IPS-NIHi11 (cell line): ENCODE results near the gene DNAJC27.

Experiments
- DNase-seq: peaks from one replicate; pipeline ENCODE4 v3.0.0; 2012; ENCODE audit warnings: mixed read lengths, low spot score

DNAJC27 gene

GRCh38 chr2:24925815-24926214 lies 45.9 kb downstream of the DNAJC27 start:
- DNase-seq: no peak

DNA sequence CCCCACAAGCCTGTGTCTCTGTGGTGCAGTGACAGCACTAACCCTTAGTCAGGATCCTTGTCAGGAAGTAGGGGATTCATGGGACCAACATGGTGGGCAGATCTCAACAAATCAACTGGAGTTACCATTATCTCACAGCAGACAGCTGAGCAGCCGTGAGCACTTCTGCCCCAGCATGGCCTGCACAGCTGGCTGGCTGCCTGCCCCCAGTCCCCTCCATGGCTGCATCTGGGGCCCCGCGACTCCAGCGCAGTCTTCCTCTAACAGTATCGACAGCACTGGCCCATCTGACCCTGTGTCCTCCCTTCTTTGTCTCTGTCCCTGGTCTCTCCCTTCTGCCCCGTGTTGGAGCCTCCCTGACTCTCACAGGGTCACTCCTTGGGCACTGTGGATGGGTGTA lies 47.0 kb downstream of the DNAJC27 start:
- DNase-seq: no peak

DNA sequence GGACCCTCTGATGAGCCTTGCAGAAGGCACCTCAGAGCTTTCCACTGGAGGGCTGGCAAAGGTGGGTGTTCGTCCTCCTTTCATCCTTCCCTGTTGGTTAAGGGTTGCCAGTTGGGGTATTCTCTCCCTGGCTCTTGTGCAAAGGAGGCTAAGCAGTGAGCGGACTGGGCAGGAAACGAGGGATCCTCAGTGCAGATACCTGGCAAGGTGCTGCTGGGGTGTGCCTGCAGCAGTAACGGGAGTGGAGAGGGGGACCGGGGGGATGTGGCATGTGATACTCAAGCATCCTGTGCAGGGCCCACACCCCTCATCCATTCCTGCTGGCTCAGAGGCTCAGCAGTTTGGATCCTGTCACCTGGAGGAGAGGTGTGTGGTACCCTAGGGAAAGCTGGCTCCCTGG lies 47.5 kb downstream of the DNAJC27 start:
- no peak for DNase-seq

DNA sequence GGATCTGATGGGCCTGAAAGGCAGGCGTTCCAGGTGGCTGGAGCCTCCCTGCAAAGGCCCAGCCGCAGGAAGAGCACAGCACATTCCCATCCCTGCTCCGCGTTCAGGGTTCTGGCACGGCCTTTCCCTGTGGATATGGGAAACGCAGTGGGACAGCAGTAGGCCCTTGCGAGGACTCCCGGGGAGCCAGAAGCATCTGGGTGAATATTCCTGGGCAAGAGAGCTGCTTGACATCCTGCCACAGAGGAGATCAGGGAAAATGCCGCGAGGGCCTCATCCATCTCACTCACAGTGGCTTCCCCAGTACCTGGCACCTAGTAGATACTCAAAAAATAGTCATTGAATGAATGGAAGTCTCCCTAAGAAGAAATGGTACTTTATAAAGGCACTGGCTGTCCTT lies 48.6 kb downstream of the DNAJC27 start:
- DNase-seq: no peak

- DNase-seq: no peak
These were observed 49.2 kb downstream of the DNAJC27 start for GRCh38 chr2:24922556-24922955.

DNA sequence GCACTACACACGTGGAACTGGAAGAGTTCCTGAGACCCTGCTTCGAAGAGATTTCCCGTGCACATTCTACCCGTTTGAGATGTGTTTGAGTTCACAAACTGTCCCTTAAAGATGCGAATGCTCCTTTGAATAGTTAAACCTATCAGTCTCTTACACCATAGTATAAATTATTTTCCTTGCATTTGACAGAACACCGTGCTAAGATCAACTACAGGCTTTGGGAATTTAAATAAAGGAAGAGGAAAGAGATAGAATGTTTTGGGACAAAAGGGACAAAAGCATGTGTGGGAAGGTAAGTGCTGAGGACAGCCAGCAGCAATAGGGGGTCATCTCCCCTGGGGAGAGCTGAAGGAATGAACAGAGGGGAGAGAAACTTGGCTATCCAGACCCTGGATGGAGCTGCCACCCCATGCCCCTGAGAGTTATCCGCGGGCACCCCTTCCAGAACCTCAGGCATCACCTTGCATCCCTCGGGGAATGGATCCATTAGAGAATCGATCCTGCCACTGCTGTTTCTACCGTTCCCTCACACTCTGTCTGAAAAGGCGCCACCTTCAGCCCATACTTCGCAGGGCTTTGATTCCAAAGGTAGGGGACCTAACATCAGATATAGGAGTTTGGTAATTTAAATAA lies 50.8 kb downstream of the DNAJC27 start:
- DNase-seq: peak; percentile 41

GRCh38 chr2:24920098-24920808 lies 51.5 kb downstream of the DNAJC27 start, which contains the start of gene ADCY3:
Gene ADCY3 (minus strand): TSS chr2:24920237. CDS start chr2:24918987, 1,250 bp downstream.
- DNase-seq: peak; percentile 83

DNA sequence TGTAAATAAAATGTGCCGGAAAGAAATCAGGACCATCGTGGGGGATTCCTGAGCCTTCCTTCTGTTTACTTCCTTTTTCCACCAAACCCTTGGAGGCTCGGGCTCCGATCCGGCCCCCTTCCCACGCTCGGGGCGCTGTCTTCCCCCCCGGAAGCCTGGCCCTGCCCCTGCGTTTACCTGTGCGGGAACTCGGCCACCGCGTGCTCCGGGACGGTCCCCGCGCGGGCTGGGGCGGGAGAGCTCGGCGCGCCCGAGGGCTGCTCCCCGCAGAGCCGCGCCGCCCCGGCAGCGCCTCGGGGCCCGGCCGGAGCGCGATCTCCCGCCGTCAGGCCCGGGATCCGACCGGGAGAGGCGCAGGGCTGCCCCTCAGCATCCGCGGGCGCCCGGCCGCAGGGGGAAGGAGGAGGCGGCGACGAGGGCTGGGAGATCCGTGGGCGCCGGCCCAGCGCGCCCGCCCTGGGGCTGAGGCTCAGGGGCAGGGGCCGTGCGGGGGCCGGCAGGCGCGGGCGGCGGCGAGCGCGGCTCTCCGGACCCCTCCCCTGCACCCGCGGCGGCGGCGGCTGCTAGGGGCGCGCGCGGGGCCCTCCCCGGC lies 52.2 kb downstream of the DNAJC27 start:
- DNase-seq: peak; percentile 86

GRCh38 chr2:24919037-24919505 lies 52.7 kb downstream of the DNAJC27 start:
- peak; percentile 55 for DNase-seq

GRCh38 chr2:24918326-24919036 lies 53.3 kb downstream of the DNAJC27 start:
- DNase-seq: no peak

DNA sequence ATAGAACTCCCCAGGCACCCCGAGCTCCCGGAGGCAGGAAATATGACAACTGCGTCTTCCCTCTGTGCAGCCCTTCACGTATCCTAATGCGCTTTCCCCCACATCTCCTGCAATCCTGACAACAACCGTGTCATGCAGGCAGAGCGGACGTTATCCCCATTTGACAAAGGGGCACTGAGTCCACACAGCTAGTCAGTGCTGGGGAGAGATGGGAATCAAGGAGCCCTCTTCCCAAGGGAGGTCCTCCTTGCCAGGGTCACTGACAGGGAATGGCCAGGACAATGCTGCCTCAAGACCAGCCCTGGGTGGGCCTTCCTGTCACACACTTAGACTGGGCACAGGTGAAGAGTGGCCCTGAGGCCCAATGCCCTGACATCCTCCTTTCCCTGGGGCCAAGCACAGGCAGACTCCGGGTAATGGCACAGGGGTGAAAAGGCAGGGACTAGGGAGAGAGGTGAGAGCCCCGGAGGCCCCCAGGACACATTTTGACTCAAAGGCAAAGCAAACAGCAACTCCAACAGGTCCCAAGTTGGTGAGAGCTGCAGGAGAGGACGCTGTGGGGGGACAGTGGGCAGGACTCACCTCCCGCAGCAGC lies 53.9 kb downstream of the DNAJC27 start:
- no peak for DNase-seq

GRCh38 chr2:24917086-24917485 lies 54.7 kb downstream of the DNAJC27 start:
- DNase-seq: no peak

GRCh38 chr2:24915796-24916195 lies 56.0 kb downstream of the DNAJC27 start:
- no peak for DNase-seq

DNA sequence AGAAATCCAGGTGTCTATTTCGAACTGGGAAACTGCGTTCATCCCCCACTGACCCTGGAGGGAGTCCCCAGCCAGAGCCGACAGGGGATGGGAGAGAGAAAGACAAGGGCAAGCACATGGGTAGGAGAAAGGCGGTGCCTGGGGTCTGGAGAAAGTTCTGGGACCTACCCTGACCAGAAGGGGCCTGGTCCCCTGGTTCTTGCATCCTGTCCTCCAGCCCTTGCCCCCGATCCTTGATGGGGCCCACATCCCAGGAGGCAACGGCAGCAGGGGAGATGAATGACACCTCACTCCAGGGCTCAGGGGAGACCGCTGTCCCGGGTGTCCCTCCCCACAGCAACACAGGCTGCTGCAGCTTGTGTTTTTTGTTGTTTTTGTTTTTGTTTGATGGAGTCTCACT lies 56.6 kb downstream of the DNAJC27 start:
- no peak for DNase-seq

DNA sequence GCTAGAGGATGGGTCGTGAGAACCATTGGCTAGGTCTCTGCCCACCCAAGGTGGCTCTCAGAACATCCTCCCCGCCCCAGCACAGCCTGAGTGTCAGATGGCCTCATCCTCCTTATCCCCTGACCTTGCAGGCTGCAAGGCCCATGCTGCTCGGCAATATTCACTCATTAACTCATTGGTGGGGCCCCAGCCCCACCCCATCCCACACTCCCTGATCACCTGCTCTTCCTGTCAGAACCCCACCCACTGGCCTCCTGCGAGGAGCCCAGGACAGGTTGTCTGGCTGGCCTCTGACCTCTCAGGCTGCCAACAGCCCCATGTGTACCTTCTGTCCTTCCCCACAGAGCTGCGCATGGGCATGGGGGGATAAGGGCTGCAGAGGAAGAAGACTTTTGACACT lies 57.0 kb downstream of the DNAJC27 start:
- DNase-seq: no peak

DNA sequence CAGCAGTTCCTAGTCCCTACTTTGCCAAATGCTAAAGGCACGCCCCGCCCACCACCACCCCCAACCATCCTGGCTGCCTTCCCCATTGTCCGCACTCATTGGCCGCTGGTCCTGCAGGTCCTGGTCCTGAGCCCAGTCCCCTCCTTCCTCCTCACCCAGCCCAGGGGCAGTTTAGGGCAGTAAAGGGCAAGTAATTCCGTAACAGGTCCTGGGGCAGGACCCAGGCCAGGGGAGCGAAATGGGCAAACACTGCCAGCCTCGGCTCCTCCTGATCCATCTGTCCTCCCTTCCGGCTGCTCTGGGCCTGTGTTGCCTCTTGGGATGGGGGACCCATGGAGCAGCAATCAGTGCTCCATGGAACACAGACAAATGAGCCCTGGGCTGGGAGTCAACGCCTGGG lies 57.8 kb downstream of the DNAJC27 start:
- DNase-seq: peak; percentile 52

GRCh38 chr2:24912986-24913385 lies 58.8 kb downstream of the DNAJC27 start:
- DNase-seq: no peak

- no peak for DNase-seq
These were observed 59.2 kb downstream of the DNAJC27 start for GRCh38 chr2:24912523-24912922.

GRCh38 chr2:24910245-24910644 lies 61.5 kb downstream of the DNAJC27 start:
- no peak for DNase-seq

DNA sequence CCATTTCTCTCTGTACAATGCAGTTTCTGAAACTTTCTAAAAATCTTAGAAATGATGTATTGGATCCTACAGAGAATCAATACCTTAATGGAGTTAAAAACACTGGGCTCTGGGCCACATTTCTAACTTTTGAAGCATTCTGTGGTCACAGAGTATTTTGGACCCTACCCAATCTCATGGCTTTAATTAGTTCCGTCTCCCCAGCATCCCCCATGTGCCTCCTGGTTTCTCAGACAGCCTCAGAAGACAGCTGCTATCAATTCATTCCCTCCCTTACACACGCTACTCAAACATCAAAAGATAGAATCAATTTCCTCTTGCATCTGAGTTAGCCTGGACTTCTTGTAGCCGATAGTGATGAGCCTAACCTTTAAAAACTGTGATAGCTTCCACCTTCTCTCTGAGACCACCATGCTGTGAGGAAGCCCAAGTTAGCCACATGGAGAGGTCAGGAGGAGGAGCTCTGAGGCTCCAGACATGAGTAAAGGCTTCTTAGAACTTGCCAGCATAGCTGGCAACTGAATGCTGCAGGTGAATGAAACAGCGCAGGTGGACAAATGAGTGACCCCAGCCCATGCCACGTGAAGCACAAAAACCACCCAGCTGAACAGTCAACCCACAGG lies 62.1 kb downstream of the DNAJC27 start:
- DNase-seq: no peak

- no peak for DNase-seq
These were observed 63.3 kb downstream of the DNAJC27 start for GRCh38 chr2:24908461-24908901.

DNA sequence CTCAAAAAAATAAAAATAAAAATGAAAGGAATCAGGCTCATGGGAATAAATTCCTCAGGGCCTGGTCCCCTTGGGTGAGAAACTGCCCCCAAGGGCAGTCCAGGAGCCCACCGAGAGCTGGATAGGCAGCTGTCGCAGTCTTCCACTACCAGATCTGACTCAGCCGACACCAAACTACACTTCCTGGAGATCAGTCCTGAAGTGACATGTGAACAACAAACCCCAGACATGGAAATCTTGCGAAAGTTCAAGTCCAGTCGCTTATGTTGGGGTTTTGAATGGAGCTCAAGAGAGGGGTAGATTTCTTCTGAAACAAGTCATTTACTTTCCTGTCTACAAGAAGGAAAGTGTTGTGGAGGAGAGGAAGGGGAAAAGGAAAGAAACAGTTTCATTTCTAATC lies 64.6 kb downstream of the DNAJC27 start:
- no peak for DNase-seq
